Muscle layer of duodenum (tissue), 2 donors: ENCODE data around the gene GGCT.

Source experiments
- H3K27ac ChIP-seq: one replicate; pipeline ENCODE4 v1.7.0; 2013; ENCODE audit warnings: mild to moderate bottlenecking, low read length
- H3K27me3 ChIP-seq: one replicate; pipeline ENCODE4 v1.7.0; 2013; ENCODE audit warnings: low read depth, mild to moderate bottlenecking, control low read depth, low read length
- H3K36me3 ChIP-seq, 2 donors: one replicate each; pipeline ENCODE4 v1.7.0; 2013; ENCODE audit warnings: low read length in 2 of 2, control low read depth in 1 of 2, mild to moderate bottlenecking in 1 of 2; ENCODE audit not compliant: insufficient read depth in 2 of 2, control insufficient read depth in 1 of 2
- H3K4me1 ChIP-seq, 2 donors: one replicate each; pipeline ENCODE4 v1.7.0; 2013; ENCODE audit warnings: low read length in 2 of 2, mild to moderate bottlenecking in 2 of 2, control low read depth in 1 of 2, moderate library complexity in 1 of 2; ENCODE audit not compliant: insufficient read depth in 2 of 2, control insufficient read depth in 1 of 2
- H3K4me3 ChIP-seq, 2 donors: one replicate each; pipeline ENCODE4 v1.7.0; 2013; ENCODE audit warnings: low read length in 2 of 2, low read depth in 1 of 2, mild to moderate bottlenecking in 1 of 2
- H3K9me3 ChIP-seq, 2 donors: one replicate each; pipeline ENCODE4 v1.7.0; 2013; ENCODE audit warnings: low read length in 2 of 2, control low read depth in 1 of 2, mild to moderate bottlenecking in 1 of 2; ENCODE audit not compliant: control insufficient read depth in 1 of 2
- donor health status: healthy.

GGCT gene

GRCh38 chr7:30459591-30460245 is 44.9 kb downstream of the GGCT start:
- Histone ChIP-seq H3K27me3 (no peaks in the 10 kb centered on the region), H3K9me3 (no peaks in the 10 kb centered on the region), H3K36me3 (peaks cover 13% of the 10 kb centered on the region in 2 donors), H3K4me1 (peaks cover 6 to 21% of the 10 kb centered on the region in 2 donors), H3K4me3 (no peak overlapping the region), H3K27ac (peak overlapping the region; percentile 71)

GRCh38 chr7:30458311-30458710 is 46.3 kb downstream of the GGCT start:
- peaks cover 18 to 20% of the 10 kb centered on the region in 2 donors for H3K36me3 ChIP-seq
- H3K27ac ChIP-seq: no peak overlapping the region
- no peaks in the 10 kb centered on the region for H3K27me3 ChIP-seq
- no peak overlapping the region for H3K4me3 ChIP-seq
- H3K9me3 ChIP-seq: no peaks in the 10 kb centered on the region
- H3K4me1 ChIP-seq: peaks cover 6 to 16% of the 10 kb centered on the region in 2 donors

GRCh38 chr7:30453921-30454320 is 50.7 kb downstream of the GGCT start:
- H3K36me3 ChIP-seq: peaks cover 30 to 49% of the 10 kb centered on the region in 2 donors
- H3K9me3 ChIP-seq: no peaks in the 10 kb centered on the region
- no peak overlapping the region for H3K27ac ChIP-seq
- no peaks in the 10 kb centered on the region for H3K27me3 ChIP-seq
- H3K4me3 ChIP-seq: no peak overlapping the region
- peaks cover 0 to 4% of the 10 kb centered on the region in 2 donors for H3K4me1 ChIP-seq

GRCh38 chr7:30453016-30453415 is 51.6 kb downstream of the GGCT start:
- no peaks in the 10 kb centered on the region for H3K9me3 ChIP-seq
- H3K36me3 ChIP-seq: peaks cover 36 to 50% of the 10 kb centered on the region in 2 donors
- H3K4me1 ChIP-seq: no peaks in the 10 kb centered on the region
- no peak overlapping the region for H3K4me3 ChIP-seq
- no peaks in the 10 kb centered on the region for H3K27me3 ChIP-seq
- no peak overlapping the region for H3K27ac ChIP-seq

GRCh38 chr7:30452280-30452930 is 52.2 kb downstream of the GGCT start:
- H3K9me3 ChIP-seq: no peaks in the 10 kb centered on the region
- no peak overlapping the region for H3K4me3 ChIP-seq
- H3K36me3 ChIP-seq: peaks cover 42 to 54% of the 10 kb centered on the region in 2 donors
- no peaks in the 10 kb centered on the region for H3K27me3 ChIP-seq
- no peaks in the 10 kb centered on the region for H3K4me1 ChIP-seq
- no peak overlapping the region for H3K27ac ChIP-seq

- Histone ChIP-seq H3K4me1 (no peaks in the 10 kb centered on the region), H3K9me3 (no peaks in the 10 kb centered on the region), H3K36me3 (peaks cover 47 to 61% of the 10 kb centered on the region in 2 donors), H3K27ac (no peak overlapping the region), H3K4me3 (no peak overlapping the region), H3K27me3 (no peaks in the 10 kb centered on the region)
Observed at GRCh38 chr7:30451539-30452279, 52.9 kb downstream of the GGCT start.

- Histone ChIP-seq H3K27me3 (no peaks in the 10 kb centered on the region), H3K27ac (no peak overlapping the region), H3K4me3 (no peak overlapping the region), H3K4me1 (no peaks in the 10 kb centered on the region), H3K9me3 (no peaks in the 10 kb centered on the region), H3K36me3 (peaks cover 40 to 63% of the 10 kb centered on the region in 2 donors)
Observed at GRCh38 chr7:30450983-30451497, 53.6 kb downstream of the GGCT start.

- Histone ChIP-seq H3K36me3 (peaks cover 37 to 57% of the 10 kb centered on the region in 2 donors), H3K27ac (no peak overlapping the region), H3K9me3 (no peaks in the 10 kb centered on the region), H3K4me1 (no peaks in the 10 kb centered on the region), H3K4me3 (no peak overlapping the region), H3K27me3 (no peaks in the 10 kb centered on the region)
Observed at GRCh38 chr7:30450240-30450982, 54.2 kb downstream of the GGCT start.

GRCh38 chr7:30448461-30449189 is 56.0 kb downstream of the GGCT start:
- Histone ChIP-seq H3K27me3 (no peaks in the 10 kb centered on the region), H3K9me3 (no peaks in the 10 kb centered on the region), H3K36me3 (peaks cover 32 to 43% of the 10 kb centered on the region in 2 donors), H3K27ac (no peak overlapping the region), H3K4me3 (no peak overlapping the region), H3K4me1 (no peaks in the 10 kb centered on the region)

GRCh38 chr7:30447466-30447865 is 57.2 kb downstream of the GGCT start:
- Histone ChIP-seq H3K36me3 (peaks cover 32 to 39% of the 10 kb centered on the region in 2 donors), H3K27me3 (no peaks in the 10 kb centered on the region), H3K27ac (no peak overlapping the region), H3K9me3 (no peaks in the 10 kb centered on the region), H3K4me3 (no peak overlapping the region), H3K4me1 (no peaks in the 10 kb centered on the region)
